NCI-H1436 (cell line): ENCODE results near the gene UFSP1.

Experiments used
- DNase-seq: peaks from one replicate; lab custom pipeline; 2025; lab: John Stamatoyannopoulos, UW

UFSP1 gene

DNA sequence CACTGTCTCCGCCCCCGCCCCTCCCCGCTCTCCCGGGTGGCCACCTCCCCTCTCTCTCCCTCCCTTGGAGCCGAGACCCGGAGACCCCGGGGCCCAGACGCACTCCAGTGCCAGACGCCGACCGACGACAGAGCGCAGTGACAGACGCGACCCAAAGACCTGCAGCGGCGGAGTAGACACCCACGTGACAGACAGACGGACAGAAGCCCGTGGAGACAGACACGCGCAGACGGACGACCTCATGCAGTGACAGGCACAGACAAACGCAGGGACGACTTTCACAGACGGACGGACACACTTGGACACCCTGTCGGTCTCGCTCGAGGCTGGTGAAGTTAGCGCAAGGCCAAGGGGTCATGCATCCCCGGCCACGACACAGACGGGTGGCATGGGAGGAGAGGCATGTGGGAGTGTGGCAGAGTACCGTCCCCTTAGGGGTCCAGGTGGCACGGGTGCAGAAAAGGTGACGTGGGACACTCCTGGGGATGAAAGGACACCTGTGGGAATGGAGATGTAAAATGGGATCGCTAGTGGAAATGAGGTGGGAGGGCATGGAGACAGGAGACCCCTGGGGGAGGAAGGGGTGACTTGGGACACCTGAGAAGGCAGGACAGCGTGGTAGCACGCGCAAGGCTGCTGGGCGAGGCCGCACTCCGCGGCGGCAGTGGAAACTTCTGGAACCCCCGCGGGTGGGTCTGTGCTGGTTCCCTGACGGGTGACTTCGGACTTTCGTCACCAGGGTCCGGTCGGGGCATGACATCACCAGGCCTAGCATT lies 6.6 kb upstream of the UFSP1 start:
- DNase-seq, result no peak

DNA sequence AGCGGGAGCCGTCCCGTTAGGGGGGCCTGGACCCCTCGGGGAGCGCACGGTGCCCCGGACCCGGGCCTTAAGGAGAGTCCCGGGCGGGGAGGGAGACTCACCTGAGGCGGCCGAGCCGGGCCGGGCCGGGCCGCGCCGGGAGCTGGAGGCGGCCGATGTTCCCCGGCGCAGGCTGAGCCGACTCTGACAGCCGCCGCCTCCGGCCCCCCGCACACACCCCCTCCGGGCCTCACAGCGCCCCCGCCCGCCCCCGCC lies 6.1 kb upstream of the UFSP1 start, which contains the start of gene ACHE:
TSS of gene ACHE (minus strand) at position 188 of the 255 bp plus-strand sequence. CDS start 1,656 bp downstream, outside the sequence.
- DNase-seq, result no peak

DNA sequence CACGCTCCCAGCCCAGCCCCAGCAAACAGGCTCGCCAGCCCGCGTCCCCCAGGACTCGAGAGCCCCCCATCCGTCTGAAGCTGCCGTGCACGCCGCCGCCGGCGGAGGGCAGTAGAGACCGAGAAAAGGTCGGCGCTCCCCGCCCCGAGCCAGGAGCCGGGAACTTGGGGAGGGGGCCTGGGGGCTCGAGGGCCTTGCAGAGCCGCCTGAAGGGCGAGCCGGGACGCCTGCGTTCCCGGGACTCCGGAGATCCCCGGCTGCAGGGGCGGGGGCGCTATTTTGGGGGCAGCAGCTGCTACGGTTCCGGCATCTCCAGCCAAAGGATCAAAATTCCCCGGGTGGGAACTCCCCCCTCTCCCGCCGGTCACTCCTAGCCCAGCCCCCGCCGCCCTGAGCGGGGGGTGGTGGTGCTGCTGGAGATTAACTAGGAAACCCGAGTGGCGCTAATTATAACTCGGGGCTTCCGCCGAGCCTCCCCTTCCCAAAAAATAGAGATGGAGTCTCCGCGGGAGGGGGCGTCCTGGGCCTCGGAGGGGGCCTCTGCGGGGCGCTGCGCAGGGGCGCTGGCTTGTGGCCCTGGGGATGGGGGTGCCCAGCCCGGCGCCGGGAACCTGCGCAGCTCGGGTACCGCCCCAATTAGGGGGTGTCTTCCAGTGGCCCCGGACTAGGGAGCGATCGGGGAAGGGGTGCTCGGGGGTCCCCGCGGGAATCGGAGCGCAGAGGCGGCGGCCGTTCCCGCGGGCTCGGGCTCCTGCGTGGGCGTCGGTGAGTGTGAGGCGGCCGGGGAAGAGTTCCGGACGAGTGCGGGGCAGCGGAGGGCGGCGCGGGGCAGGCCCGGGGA lies 5.6 kb upstream of the UFSP1 start:
- DNase-seq, result peak; percentile 43

DNA sequence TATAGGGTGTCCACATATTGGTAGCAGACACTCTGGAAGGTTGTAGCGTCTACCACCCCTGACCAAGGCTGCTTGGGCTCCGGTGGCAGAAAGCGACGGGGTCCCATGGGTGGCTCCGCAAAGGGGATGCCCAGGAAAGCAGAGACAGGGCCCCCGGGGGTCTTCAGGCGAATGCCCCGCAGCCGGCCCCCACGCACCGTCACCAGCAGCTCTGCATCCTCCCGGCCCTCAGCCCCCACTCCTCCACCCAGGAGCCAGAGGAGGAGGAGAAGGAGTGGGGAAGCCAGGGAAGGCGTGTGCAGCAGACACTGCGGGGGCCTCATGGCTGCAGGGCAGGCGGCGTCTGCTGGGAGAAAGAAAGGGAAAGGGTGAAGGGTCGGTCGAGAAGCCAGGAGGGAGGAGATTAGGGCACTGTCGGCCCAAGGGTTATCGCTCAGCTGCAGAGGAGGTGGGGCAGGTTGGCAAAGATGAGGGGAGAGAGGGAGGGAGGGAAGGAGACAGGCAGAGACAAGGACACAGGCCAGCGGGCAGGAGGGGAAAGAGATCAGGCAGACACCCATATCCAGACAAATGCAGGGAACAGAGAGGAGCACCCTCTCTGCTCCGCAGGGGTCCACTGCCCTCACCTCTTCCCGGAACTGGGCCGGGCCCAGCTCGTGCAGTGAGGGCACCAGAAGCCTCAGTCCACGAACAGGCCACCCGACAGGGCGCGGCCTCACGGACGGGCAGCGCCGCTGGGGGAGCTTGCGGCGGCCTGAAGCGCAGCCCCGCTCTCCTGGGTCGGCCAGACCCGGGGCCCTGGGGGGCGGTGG lies 4.6 kb upstream of the UFSP1 start:
- DNase-seq, result no peak

DNA sequence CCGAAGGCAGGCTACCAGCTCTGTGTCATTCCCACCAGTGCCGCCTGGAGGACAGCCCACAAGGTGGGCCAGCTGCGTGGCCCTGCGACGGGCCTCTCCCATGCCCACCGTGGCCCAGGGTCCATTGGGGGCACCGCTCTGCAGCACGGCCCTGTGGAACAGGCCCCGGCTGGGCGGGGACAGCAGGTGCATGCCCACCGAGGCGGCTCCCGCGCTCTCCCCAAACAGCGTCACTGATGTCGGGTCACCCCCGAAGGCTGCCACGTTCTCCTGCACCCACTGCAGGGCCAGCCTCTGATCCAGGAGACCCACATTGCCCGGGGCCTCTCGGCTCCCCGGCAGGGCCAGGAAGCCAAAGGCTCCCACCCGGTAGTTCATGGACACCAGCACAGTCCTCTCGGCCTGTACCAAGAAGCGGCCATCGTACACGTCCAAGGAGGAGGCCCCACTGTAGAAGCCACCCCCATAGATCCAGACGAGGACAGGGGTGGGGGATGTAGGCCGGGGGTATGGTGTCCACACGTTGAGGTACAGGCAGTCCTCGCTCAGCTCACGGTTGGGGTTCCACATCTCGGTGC lies 3.9 kb upstream of the UFSP1 start:
- DNase-seq, result no peak

DNA sequence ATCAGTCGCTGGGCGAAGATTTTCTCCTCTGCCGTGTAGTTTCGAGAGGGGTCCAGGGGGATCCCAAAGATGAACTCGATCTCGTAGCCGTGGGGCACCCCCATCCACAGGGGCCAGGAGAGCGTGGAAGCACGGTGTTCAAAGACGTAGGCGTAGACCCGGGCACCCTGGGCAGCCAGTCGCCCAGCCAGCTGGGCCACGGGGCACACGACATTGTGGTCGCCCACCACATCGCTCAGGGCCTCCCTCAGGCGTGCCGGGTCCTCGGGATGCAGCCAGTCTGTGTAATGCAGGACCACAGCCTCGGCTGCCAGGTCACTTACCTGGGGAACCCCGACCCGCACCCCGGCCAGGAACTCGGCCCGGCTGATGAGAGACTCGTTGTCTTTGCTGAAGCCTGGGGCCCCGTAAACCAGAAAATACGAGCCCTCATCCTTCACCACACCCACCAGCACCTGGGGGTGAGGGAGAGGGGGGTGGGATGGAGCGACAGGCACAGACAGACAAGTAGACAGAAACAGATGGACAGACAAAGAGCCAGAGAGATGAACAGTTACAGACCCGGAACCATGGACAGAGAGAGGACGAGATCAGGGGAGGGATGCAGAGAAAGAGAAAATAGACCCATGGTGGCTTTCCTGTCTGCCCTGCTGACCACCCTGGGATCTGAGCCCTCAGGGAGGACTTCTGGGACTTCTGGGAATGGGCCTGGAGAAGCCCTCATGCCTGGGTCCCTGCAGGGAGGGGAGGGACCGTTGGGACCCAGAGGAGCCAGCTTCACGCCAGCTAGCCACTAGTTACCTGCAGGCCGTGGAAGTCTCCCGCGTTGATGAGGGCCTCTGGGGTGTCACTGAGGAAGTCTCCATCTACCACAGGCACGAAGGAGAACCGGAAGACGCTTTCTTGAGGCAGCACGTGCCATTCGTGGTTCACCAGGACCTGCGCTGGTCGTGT lies 3.1 kb upstream of the UFSP1 start:
- DNase-seq, result no peak

DNA sequence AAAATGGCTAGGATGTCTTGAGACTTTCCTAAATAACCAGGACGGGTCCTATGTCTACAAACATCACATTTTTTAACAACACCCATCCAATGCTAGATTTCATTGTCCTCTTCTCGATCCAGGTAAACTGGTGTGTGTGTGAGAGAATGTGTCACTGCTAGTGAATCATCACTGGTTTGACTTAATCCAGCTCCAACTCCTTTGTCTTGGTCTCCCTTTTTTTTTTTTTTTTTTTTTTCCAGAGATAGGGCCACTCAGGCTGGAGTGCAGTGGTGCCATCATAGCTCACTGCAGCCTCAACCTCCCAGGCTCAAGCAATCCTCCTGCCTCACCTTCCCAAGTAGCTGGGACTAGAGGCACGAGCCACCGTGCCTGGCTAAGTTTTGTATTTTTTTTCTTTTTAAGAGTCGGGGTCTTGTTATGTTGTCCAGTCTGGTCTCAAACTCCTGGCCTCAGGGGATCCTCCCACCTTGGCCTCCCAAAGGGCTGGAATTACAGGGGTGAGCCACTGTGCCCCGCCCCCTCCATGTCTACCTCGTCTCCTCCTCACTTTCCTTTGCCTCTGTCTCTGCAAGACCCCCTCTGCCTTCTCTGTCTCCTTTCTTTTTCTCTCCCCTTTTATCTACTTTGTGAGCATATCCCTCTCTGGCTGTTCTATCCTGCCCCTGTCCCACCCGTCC lies 2.2 kb upstream of the UFSP1 start:
- DNase-seq, result no peak

DNA sequence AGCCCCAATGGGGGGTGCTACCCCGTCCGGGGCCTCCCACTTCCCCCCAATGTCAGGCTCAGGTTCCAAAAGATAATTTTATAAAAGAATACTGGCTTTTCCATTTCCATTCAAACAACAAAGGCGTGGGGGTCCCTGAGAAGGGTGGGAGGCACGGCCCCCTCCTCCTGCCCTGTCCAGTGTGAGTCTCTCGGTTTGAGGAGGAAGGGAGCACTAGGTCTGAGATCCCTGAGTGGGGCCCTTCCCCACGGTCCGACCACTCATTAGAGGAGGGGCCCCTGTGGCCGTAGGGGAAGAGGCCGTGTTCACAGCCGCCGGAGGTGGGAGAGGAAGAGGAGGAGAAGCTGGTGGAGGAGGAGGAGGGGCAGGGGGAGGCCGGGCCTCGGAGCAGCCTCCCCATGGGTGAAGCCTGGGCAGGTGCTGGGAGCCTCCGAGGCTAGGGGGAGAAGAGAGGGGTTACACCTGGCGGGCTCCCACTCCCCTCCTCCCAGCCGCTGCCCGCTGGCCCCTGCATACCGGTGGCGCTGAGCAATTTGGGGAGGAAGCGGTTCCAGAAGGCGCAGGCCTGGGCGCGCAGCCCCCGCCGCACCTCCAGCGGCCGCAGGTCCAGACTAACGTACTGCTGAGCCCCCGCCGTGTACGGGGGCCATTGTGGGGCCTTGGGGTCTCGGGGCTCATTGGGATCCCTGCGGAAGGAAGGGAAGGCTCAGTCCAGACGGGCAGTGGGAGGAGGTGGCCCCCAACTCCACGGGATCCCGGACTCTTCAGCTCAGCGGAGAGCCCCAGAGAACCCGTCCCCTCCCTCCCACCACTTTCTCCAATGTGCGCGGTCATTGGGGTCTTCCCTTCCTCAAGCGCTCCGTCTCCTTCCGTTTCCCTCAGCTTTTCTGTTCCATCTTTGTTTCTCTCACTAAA lies 1.4 kb upstream of the UFSP1 start:
- no peak for DNase-seq

DNA sequence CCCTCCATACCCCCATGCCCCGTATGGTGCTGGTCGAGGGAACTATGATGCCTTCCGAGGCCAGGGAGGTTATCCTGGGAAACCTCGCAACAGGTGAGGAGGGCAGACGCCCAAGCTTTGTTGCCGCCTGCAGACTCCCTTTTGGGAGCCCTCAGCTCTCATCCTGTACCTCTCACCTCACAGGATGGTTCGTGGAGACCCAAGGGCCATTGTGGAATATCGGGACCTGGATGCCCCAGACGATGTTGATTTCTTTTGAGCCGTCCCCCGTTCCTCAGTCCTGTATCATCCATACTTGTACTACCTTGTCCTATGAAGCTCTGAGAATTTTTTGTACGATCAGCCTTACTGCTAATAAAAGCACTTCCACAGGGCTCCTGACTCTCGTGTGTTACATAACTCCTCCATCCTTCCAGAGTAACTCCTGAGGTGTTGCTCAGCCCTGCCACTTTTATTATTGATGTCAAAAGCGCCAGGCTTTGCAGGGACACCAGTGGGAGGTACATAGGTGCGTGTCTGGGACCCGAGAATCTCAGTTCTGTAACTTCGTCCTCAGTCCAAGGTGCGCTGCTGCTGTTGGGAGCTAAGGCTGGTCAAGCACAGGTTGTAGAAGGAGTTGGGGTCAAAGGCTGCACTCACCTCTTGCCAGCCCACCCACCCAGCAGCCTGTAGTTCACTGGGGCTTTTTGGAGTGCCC lies 1.1 kb downstream of the UFSP1 start:
- DNase-seq, result no peak

DNA sequence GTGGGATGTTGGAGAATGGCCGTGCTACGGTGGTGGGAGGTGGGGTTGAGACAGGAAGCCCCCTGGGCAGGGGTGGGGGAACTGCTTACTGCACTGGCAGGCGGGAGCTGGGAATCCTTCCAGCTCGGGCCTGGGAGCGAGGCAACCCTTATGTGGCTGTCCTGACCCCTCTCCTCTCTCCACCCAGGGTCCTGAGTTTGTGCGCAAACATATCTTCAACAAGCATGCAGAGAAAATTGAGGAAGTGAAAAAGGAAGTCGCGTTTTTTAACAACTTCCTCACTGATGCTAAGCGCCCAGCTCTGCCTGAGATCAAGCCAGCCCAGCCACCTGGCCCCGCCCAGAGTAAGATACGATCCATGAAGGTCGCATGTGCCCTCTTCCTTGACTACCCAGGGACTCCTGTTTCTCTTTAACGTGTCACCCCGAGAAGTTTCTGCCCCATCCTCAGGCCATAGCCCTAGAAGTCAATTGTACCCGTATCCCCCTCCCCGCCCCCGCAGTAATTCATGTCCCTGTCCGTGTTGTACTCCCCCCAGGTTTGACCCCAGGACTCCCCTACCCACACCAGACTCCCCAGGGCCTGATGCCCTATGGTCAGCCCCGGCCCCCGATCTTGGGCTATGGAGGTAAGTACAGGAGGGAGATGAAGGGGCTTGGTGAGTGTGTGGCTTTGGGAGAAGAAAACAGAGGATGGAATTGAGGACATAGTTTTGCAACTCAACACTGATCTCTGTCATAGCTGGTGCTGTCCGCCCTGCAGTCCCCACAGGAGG lies 1.8 kb downstream of the UFSP1 start:
- no peak for DNase-seq

DNA sequence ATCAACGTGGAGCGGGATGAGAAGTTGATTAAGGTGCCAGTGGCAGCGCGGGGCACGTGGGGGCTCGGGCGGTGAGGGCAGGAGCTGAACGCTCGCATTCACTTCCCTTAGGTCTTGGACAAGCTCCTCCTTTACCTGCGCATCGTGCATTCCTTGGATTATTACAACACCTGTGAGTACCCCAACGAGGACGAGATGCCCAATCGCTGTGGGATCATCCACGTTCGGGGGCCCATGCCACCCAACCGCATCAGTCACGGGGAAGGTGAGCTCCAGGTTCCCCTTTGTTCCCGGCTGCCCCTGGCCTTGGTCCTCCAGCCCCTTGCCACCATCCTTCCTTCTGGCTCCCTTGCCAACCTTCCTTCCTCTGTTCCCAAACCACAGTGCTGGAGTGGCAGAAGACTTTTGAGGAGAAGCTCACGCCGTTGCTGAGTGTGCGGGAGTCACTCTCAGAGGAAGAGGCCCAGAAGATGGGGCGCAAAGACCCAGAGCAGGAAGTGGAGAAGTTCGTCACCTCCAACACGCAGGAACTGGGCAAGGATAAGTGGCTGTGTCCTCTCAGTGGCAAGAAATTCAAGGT lies 2.5 kb downstream of the UFSP1 start:
- DNase-seq, result no peak

DNA sequence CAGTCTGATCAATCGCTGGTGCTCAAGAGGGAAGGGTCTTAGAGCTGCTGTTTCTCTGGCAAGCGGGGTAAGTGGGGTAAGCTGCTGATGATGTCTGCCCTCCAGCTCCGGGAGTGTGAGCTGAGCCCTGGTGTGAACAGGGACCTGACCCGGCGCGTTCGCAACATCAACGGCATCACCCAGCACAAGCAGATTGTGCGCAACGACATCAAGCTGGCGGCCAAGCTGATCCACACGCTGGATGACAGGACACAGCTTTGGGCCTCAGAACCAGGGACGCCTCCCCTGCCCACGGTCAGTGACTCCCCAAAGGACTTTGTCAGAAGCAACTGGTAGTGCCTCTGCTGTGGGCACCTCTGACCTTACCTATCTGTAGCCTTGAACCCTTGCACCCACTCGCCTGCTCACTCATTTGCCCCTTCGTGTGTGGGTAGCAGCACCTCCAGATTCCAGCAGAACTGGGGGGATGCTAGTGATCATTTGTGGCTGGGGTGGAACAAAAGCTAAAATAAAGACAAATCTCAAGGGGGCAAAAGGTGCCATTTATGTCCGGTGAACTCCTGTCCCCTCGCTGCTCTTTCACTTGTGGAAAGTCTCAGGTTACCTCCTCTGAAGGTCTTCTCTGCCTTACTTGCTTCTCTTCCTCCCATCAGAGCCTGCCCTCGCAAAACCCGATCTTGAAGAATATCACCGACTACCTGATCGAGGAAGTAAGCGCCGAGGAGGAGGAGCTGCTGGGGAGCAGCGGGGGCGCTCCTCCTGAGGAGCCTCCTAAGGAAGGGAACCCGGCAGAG lies 3.2 kb downstream of the UFSP1 start:
- DNase-seq, result no peak

DNA sequence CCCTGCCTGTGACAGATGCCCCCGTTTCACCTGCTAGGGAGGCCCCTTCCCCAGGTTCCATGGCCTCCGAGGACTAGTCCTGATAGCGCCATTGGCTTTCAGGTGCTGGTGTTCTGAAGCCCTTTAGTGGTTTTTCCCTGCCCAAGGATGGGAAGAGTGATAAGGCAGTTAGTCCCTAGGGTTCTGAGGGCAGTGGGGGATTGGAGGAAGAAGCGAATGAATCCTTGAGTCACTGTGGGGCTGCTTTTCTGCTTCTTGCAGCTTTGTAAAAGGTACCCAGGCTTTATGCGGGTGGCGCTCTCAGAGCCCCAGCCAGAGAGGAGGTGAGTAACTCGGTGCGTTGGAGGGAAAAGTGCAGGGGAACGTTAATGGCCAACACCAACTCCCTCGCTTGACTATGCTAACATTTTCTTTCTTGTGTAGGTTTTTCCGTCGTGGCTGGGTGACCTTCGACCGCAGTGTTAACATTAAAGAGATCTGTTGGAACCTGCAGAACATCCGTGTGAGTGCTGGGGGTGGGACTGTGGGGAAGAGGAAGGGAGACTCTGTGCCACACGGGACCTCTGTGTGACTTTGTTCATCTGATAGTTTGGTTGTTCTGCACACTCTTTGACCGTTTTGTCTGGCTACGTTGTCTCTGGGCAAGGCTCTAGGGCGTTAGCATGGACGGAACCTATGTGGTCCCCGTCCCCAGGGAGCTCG lies 3.9 kb downstream of the UFSP1 start:
- DNase-seq, result no peak

DNA sequence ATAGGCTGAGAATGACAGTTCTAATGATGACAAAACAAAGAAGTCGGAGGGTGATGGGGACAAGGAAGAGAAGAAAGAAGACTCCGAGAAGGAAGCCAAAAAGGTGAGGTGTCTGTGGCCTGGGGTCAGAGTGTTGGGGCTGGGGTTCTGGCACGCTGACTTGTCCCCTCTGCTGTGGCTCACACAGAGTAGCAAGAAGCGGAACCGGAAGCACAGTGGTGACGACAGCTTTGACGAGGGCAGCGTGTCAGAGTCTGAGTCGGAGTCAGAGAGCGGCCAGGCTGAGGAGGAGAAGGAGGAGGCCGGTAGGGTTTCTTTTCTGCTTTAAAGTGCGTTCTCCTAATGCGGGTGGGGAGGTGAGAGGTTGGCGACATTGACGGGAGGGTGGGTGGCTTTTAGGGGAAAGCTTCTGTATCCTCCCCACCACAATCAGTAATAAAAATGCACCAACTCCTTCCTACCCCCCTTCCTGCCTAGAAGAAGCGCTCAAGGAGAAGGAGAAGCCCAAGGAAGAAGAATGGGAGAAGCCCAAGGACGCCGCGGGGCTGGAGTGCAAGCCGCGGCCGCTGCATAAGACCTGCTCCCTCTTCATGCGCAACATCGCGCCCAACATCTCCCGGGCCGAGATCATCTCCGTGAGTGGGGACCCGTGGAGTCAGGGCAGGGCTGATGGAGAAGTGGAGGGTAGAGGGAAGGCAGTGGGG lies 4.6 kb downstream of the UFSP1 start:
- DNase-seq, result no peak

DNA sequence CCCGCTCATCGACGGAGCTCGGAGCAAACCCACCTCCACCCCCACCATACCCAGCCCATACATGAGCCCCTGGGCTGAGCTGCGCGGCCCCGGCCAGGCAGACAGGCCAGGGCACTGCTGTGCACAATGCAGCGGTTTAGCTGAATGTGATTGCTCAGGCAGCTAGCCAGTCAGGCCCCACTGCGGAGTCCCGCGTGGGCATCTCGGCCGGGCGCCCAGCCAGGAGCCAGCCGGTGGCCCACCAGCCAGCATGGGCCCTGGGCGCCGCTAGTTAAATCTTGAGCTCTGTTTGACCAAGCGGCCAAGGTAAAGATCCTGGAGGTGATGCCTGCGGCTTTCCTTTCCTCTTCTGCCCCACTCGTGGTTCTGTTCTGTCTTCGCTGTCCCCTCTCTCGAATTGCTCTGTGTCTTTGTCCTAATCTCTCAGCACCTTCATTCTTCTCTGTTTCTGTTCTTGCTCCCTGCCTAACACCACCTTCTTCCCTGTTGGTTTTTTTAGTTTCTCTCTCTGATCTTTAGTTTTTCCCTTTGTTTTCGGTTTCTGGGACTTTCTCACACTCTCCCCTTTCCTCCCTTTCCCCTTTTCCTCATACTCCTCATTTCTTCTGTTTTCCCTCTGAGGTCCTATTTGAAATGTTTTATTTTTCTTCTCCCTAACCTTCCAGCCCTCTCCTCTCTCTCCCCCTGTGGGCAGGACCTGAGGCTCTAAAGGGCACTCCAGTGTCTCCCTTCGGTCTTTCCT lies 6.6 kb downstream of the UFSP1 start:
- DNase-seq, result no peak
